GM21515 (cell line): ENCODE data around the gene EFHC2.
"Not testable (repeated sequence)": the region's sequence is repeated elsewhere in the genome, so short reads cannot be mapped to it uniquely, and the experiment has no call there.

Experiments used
- ATAC-seq: cut with Tn5 transposase; IDR thresholded peaks from one replicate; pipeline ENCODE4 v1.9.1; 2021; ENCODE audit not compliant: unreplicated experiment

Gene EFHC2

GRCh38 chrX:44234541-44234940 is 108.9 kb downstream of the EFHC2 start:
- no peak for ATAC-seq

GRCh38 chrX:44234116-44234515 is 109.4 kb downstream of the EFHC2 start:
- ATAC-seq, result no peak

- no peak for ATAC-seq
Measured at GRCh38 chrX:44232081-44232480, 111.4 kb downstream of the EFHC2 start.

GRCh38 chrX:44228621-44229020 is 114.9 kb downstream of the EFHC2 start:
- peak; percentile 81 for ATAC-seq

- ATAC-seq, result no peak
Measured at GRCh38 chrX:44227991-44228390, 115.5 kb downstream of the EFHC2 start.

- ATAC-seq, result no peak
Measured at GRCh38 chrX:44225667-44226066, 117.8 kb downstream of the EFHC2 start.

GRCh38 chrX:44224760-44225159 is 118.7 kb downstream of the EFHC2 start:
- no peak for ATAC-seq

- no peak for ATAC-seq
Measured at GRCh38 chrX:44223150-44223549, 120.3 kb downstream of the EFHC2 start.

- no peak for ATAC-seq
Measured at GRCh38 chrX:44218465-44218864, 125.0 kb downstream of the EFHC2 start.

- no peak for ATAC-seq
Measured at GRCh38 chrX:44216171-44216570, 127.3 kb downstream of the EFHC2 start.

- ATAC-seq, result no peak
Measured at GRCh38 chrX:44203791-44204190, 139.7 kb downstream of the EFHC2 start.

- no peak for ATAC-seq
Measured at GRCh38 chrX:44202596-44202995, 140.9 kb downstream of the EFHC2 start.

- ATAC-seq, result no peak
Measured at GRCh38 chrX:44189116-44189515, 154.4 kb downstream of the EFHC2 start.

- not testable (repeated sequence) for ATAC-seq
Measured at GRCh38 chrX:44187915-44188314, 155.6 kb downstream of the EFHC2 start.

- no peak for ATAC-seq
Measured at GRCh38 chrX:44183329-44183728, 160.1 kb downstream of the EFHC2 start.

GRCh38 chrX:44178274-44179053 is 165.0 kb downstream of the EFHC2 start:
- ATAC-seq, result no peak

- no peak for ATAC-seq
Measured at GRCh38 chrX:44175455-44175854, 168.0 kb downstream of the EFHC2 start.

GRCh38 chrX:44174061-44174460 is 169.4 kb downstream of the EFHC2 start:
- no peak for ATAC-seq

- no peak for ATAC-seq
Measured at GRCh38 chrX:44173219-44173618, 170.3 kb downstream of the EFHC2 start.

- ATAC-seq, result no peak
Measured at GRCh38 chrX:44167116-44167515, 176.4 kb downstream of the EFHC2 start.

GRCh38 chrX:44162964-44163475 is 180.5 kb downstream of the EFHC2 start:
- ATAC-seq, result no peak

GRCh38 chrX:44157858-44158257 is 185.6 kb downstream of the EFHC2 start:
- no peak for ATAC-seq

- ATAC-seq, result no peak
Measured at GRCh38 chrX:44157283-44157682, 186.2 kb downstream of the EFHC2 start.
